PC-3 (cell line): ENCODE results near the gene CSDE1. TPM values are rescaled to one million over a fixed set of nuclear protein-coding genes. Genes with fewer than 3 reads are reported as not detected.

ENCODE experiments used
- ATAC-seq: fragments of 200-7000 bp; cut with Tn5 transposase; 2 replicates; pipeline ENCODE4 v1.9.1; 2020; ENCODE audit warnings: mild to moderate bottlenecking, moderate library complexity
- BruUV-seq: library from RNA; stranded (reverse); fragments of 400-500 nt; replicated peaks from 2 replicates; lab custom pipeline; 2021; lab: Mats Ljungman, UMichigan
- CTCF ChIA-PET: fragments of 300-600 bp; sonication (Branson Sonifier 250); formaldehyde crosslinking; loops from one replicate; lab custom pipeline; 2022; ENCODE audit warnings: antibody characterized with exemption; lab: Charles Lee
- POLR2A ChIA-PET: fragments of 300-600 bp; sonication (Branson Sonifier 250); formaldehyde crosslinking; loops from one replicate; lab custom pipeline; 2022; ENCODE audit warnings: antibody characterized with exemption; ENCODE audit not compliant: unreplicated experiment; lab: Charles Lee
- DNase-seq: peaks from one replicate; pipeline ENCODE4 v3.0.0-alpha.2; 2015
- H2AFZ ChIP-seq: fragments of 300-600 bp; sonication (generic); 2 replicates; pipeline ENCODE4 v1.6.0; 2016; ENCODE audit warnings: antibody characterized with exemption, low read length
- H3F3A ChIP-seq: fragments of 300-600 bp; sonication (generic); one replicate; pipeline ENCODE4 v1.6.0; 2017; ENCODE audit warnings: antibody characterized with exemption, low read length, control low read depth, mild to moderate bottlenecking; ENCODE audit not compliant: unreplicated experiment
- H3K27ac ChIP-seq: fragments of 300-600 bp; sonication (generic); 2 replicates; pipeline ENCODE4 v1.5.1; 2016; ENCODE audit warnings: mild to moderate bottlenecking, low read length
- H3K27me3 ChIP-seq: fragments of 300-600 bp; sonication (generic); 2 replicates; pipeline ENCODE4 v1.6.1; 2016; ENCODE audit warnings: low read length, mixed read lengths
- H3K36me3 ChIP-seq: fragments of 300-600 bp; sonication (generic); 2 replicates; pipeline ENCODE4 v1.6.1; 2016; ENCODE audit warnings: low read depth, mixed run types, low read length, mixed read lengths
- H3K4me1 ChIP-seq: fragments of 300-600 bp; sonication (generic); 2 replicates; pipeline ENCODE4 v1.5.1; 2016; ENCODE audit warnings: low read length; ENCODE audit not compliant: insufficient read depth
- H3K4me2 ChIP-seq: fragments of 300-600 bp; sonication (generic); 2 replicates; pipeline ENCODE4 v1.6.0; 2016; ENCODE audit warnings: low read length
- H3K4me3 ChIP-seq: fragments of 300-600 bp; sonication (generic); 2 replicates; pipeline ENCODE4 v1.5.1; 2016; ENCODE audit warnings: mild to moderate bottlenecking, low read length, mixed read lengths
- H3K79me2 ChIP-seq: fragments of 300-600 bp; sonication (generic); 2 replicates; pipeline ENCODE4 v1.6.1; 2017; ENCODE audit warnings: low read length, mixed read lengths
- H3K9ac ChIP-seq: fragments of 300-600 bp; sonication (generic); 2 replicates; pipeline ENCODE4 v1.6.0; 2016; ENCODE audit warnings: mild to moderate bottlenecking, low read length
- H3K9me2 ChIP-seq: fragments of 300-600 bp; sonication (generic); replicated peaks from 2 replicates; pipeline ENCODE4 v1.6.1; 2016; ENCODE audit warnings: mixed run types, low read length, mixed read lengths
- H3K9me3 ChIP-seq: fragments of 300-600 bp; sonication (generic); 2 replicates; pipeline ENCODE4 v1.6.1; 2016; ENCODE audit warnings: low read length, mixed read lengths
- H4K20me1 ChIP-seq: fragments of 300-600 bp; sonication (generic); 2 replicates; pipeline ENCODE4 v1.6.1; 2016; ENCODE audit warnings: low read length, mixed read lengths
- EZH2 ChIP-seq: fragments of 300-600 bp; sonication (generic); IDR thresholded peaks from one replicate; pipeline ENCODE4 v1.6.1; 2017; ENCODE audit warnings: antibody characterized with exemption, mild to moderate bottlenecking, low read length; ENCODE audit not compliant: unreplicated experiment
- EZH2phosphoT487 ChIP-seq: fragments of 300-600 bp; sonication (generic); IDR thresholded peaks from 2 replicates; pipeline ENCODE4 v1.6.1; 2018; ENCODE audit warnings: mild to moderate bottlenecking, antibody characterized with exemption, low read length, borderline replicate concordance
- intact Hi-C: fragments of 100-400 bp; cut with micrococcal nuclease; formaldehyde crosslinking; loops from 2 replicates; pipeline ENCODE4 v1.9.0; 2023
- total RNA-seq: library from RNA; depleted of rRNA; stranded (reverse); fragments of >200 nt; gene quantifications from 2 replicates; pipeline ENCODE4 v1.2.3, GENCODE V29; 2014
- TF ChIP-seq, protein P1 (sequence below): fragments of 300-600 bp; sonication (generic); conservative IDR thresholded peaks from 2 replicates; pipeline ENCODE4 v1.5.1; 2017; ENCODE audit warnings: antibody characterized with exemption, low read depth, mild to moderate bottlenecking, low read length

CSDE1 gene
- total RNA-seq, 1 experiment from 2014 or later: 480 TPM

DNA sequence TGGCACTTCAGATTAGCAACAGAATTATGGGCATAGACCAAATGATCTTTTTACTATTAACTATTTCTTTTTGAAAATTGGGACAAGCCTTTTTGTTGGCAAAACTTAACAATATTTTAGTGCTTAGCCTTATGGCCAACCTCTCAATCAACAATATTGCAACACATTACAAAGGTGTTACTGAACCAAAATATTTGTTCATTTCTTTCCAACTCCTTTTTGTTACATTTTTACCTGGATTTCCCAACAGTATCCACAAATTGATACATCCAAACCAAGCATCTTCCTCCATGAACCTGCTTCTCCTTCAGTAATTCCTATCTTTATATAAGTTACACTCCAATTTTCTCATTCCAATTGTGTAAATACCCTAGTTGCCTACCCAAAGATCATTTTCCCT is 61.0 kb downstream of the CSDE1 start:
- no peaks in the 10 kb centered on the region for H3K79me2 ChIP-seq
- intact Hi-C loops: no loop called here
- no peak overlapping the region for H2AFZ ChIP-seq
- H3K4me2 ChIP-seq: no peak overlapping the region
- BruUV-seq: no TSS peak
- H3K36me3 ChIP-seq: no peaks in the 10 kb centered on the region
- TF ChIP-seq, protein P1, sequence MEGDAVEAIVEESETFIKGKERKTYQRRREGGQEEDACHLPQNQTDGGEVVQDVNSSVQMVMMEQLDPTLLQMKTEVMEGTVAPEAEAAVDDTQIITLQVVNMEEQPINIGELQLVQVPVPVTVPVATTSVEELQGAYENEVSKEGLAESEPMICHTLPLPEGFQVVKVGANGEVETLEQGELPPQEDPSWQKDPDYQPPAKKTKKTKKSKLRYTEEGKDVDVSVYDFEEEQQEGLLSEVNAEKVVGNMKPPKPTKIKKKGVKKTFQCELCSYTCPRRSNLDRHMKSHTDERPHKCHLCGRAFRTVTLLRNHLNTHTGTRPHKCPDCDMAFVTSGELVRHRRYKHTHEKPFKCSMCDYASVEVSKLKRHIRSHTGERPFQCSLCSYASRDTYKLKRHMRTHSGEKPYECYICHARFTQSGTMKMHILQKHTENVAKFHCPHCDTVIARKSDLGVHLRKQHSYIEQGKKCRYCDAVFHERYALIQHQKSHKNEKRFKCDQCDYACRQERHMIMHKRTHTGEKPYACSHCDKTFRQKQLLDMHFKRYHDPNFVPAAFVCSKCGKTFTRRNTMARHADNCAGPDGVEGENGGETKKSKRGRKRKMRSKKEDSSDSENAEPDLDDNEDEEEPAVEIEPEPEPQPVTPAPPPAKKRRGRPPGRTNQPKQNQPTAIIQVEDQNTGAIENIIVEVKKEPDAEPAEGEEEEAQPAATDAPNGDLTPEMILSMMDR: no peak
- TF ChIP-seq EZH2phosphoT487 (no peak), EZH2 (no peak)
- CTCF ChIA-PET: no interaction called here
- DNase-seq: no peak
- H3K4me3 ChIP-seq: no peak overlapping the region
- H3K9ac ChIP-seq: no peak overlapping the region
- H3K9me3 ChIP-seq: no peaks in the 10 kb centered on the region
- no peak overlapping the region for H3K27ac ChIP-seq
- no peaks in the 10 kb centered on the region for H3K27me3 ChIP-seq
- no peaks in the 10 kb centered on the region for H3K9me2 ChIP-seq
- H3F3A ChIP-seq: no peaks in the 10 kb centered on the region
- no peak for ATAC-seq
- POLR2A ChIA-PET: no interaction called here
- no peaks in the 10 kb centered on the region for H3K4me1 ChIP-seq
- H4K20me1 ChIP-seq: no peaks in the 10 kb centered on the region

DNA sequence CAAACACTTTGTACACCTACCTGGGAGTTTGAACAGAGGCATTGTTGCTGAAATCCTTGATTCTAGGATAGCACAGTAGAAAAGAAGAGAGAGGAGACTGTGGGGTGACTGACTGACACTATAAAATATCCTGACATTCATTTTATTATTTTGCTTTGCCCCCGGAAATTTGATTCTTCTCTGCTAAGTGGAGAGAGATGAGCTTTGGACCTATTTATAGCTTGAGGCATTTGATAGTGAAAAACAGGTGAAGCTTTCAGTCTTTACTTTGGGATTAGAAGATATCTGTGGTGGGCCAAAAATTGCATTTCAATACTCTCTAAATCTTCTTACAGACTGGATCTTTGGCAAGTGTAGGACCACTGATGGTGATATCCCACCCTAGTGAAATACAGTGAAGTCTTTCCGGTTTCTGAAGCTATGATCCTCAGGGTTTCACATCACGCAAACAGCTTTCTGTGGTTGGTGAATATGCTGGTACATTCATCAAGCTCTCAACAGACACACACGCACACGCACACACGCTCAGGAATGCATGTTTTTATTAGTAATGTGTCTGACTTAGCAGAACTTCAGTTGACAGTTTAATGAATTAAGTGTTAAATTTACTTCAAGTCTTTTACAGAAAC is 62.2 kb downstream of the CSDE1 start, which contains the start of gene AMPD1:
TSS of gene AMPD1 (minus strand) at position 117 of the 629 bp plus-strand sequence. CDS start at position 42, 75 bp downstream.
- H3K27me3 ChIP-seq: no peaks in the 10 kb centered on the region
- no peak for ATAC-seq
- BruUV-seq: no TSS peak
- no peaks in the 10 kb centered on the region for H3F3A ChIP-seq
- ChIA-PET POLR2A (interaction anchor here (0.6 kb wide), 1 partner anchor 22 kb away, joined by 10 read pairs; no protein-coding TSS in a partner anchor), CTCF (no interaction called here)
- no peaks in the 10 kb centered on the region for H3K36me3 ChIP-seq
- no peak within 1 kb of the TSS for H3K27ac ChIP-seq
- peak; percentile 6 for DNase-seq
- no peaks in the 10 kb centered on the region for H3K9me3 ChIP-seq
- H3K4me3 ChIP-seq: no peak within 1 kb of the TSS
- H3K4me2 ChIP-seq: no peak within 1 kb of the TSS
- no peak for TF ChIP-seq EZH2phosphoT487
- H4K20me1 ChIP-seq: no peaks in the 10 kb centered on the region
- intact Hi-C loops: no loop called here
- H3K9ac ChIP-seq: no peak within 1 kb of the TSS
- no peak within 1 kb of the TSS for H2AFZ ChIP-seq
- no peaks in the 10 kb centered on the region for H3K79me2 ChIP-seq
- no peaks in the 10 kb centered on the region for H3K4me1 ChIP-seq
- no peaks in the 10 kb centered on the region for H3K9me2 ChIP-seq

DNA sequence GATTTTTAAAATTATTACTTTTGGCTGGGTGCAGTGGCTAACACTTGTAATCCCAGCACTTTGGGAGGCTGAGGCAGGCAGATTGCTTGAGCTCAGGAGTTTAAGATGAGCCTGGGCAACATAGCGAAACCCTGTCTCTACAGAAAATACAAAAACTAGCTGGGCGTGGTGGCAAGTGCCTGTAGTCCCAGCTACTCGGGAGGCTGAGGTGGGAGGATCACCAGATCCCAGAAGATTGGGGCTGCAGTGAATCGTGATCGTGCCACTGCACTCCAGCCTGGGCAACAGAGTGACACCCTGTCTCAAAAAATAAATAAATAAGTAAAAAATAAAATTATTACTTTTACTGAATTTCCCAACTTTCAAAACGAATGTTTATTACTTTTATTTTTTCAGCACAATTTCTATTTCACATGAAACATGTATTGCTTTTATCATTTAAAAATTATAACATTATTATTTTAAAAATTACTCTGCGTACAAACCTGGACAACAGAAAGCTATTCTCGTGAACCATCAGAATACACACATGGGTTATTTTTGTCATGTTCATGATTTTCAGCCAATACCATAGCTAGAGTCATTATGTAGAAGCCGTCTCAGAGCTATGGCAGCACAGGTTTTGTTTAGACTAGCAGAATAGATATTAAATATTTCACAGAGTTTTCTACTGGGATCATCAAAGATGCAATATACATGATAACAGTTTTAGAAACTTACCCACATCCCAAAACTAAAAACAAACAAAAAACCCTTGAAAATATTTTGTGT is 63.1 kb downstream of the CSDE1 start:
- Histone ChIP-seq H3K4me2 (no peak overlapping the region), H3K9me2 (no peaks in the 10 kb centered on the region), H3F3A (no peaks in the 10 kb centered on the region), H3K4me3 (no peak overlapping the region), H2AFZ (no peak overlapping the region), H3K9me3 (no peaks in the 10 kb centered on the region), H3K27ac (no peak overlapping the region), H4K20me1 (no peaks in the 10 kb centered on the region), H3K27me3 (no peaks in the 10 kb centered on the region), H3K36me3 (no peaks in the 10 kb centered on the region), H3K4me1 (no peaks in the 10 kb centered on the region), H3K9ac (no peak overlapping the region), H3K79me2 (no peaks in the 10 kb centered on the region)
- CTCF ChIA-PET: no interaction called here
- DNase-seq (no peak), ATAC-seq (no peak)
- intact Hi-C loops: no loop called here
- no TSS peak for BruUV-seq
- POLR2A ChIA-PET: no interaction called here
- TF ChIP-seq EZH2phosphoT487 (no peak), EZH2 (no peak)
- TF ChIP-seq, protein P1: no peak
